HG02870 (cell line): ENCODE results near the gene ENTPD1.
A peak's percentile ranks its signal among the peaks of the same experiment; 100 is the strongest.
"Not testable (repeated sequence)": the region's sequence is repeated elsewhere in the genome, so short reads cannot be mapped to it uniquely, and the experiment has no call there.

Experiments used
- ATAC-seq: cut with Tn5 transposase; IDR thresholded peaks from one replicate; pipeline ENCODE4 v1.9.1; 2021; ENCODE audit warnings: mild to moderate bottlenecking, moderate library complexity; ENCODE audit not compliant: unreplicated experiment

ENTPD1 gene

GRCh38 chr10:95793401-95794045, 37.6 kb downstream of the ENTPD1 start:
- peak; percentile 45 for ATAC-seq

- ATAC-seq = no peak
Measured at GRCh38 chr10:95794195-95794594, 38.2 kb downstream of the ENTPD1 start.

GRCh38 chr10:95795602-95796001, 39.6 kb downstream of the ENTPD1 start:
- no peak for ATAC-seq

GRCh38 chr10:95796504-95796903, 40.5 kb downstream of the ENTPD1 start:
- no peak for ATAC-seq

- no peak for ATAC-seq
Measured at GRCh38 chr10:95798096-95798855, 42.3 kb downstream of the ENTPD1 start.

- ATAC-seq = not testable (repeated sequence)
Measured at GRCh38 chr10:95800286-95800685, 44.3 kb downstream of the ENTPD1 start.

- ATAC-seq = not testable (repeated sequence)
Measured at GRCh38 chr10:95806687-95807380, 50.9 kb downstream of the ENTPD1 start.

GRCh38 chr10:95808705-95809308, 52.8 kb downstream of the ENTPD1 start:
- ATAC-seq = not testable (repeated sequence)

- no peak for ATAC-seq
Measured at GRCh38 chr10:95809370-95810197, 53.6 kb downstream of the ENTPD1 start.

- no peak for ATAC-seq
Measured at GRCh38 chr10:95810198-95810976, 54.4 kb downstream of the ENTPD1 start.

GRCh38 chr10:95813054-95813685, 57.2 kb downstream of the ENTPD1 start:
- ATAC-seq = no peak

GRCh38 chr10:95814011-95814727, 58.2 kb downstream of the ENTPD1 start:
- no peak for ATAC-seq

- no peak for ATAC-seq
Measured at GRCh38 chr10:95815133-95815532, 59.2 kb downstream of the ENTPD1 start.

GRCh38 chr10:95815701-95816240, 59.8 kb downstream of the ENTPD1 start:
- no peak for ATAC-seq

GRCh38 chr10:95818010-95818409, 62.0 kb downstream of the ENTPD1 start:
- no peak for ATAC-seq

GRCh38 chr10:95818668-95819067, 62.7 kb downstream of the ENTPD1 start:
- no peak for ATAC-seq

GRCh38 chr10:95819620-95820329, 63.8 kb downstream of the ENTPD1 start:
- ATAC-seq = no peak

GRCh38 chr10:95820363-95820762, 64.4 kb downstream of the ENTPD1 start:
- peak; percentile 50 for ATAC-seq
